ENCODE results near the gene PPFIA2. TPM values are rescaled to one million over a fixed set of nuclear protein-coding genes. Genes with fewer than 3 reads are reported as not detected.

The PPFIA2 gene
- polyA plus RNA-seq, 3 donors: not detected

DNA sequence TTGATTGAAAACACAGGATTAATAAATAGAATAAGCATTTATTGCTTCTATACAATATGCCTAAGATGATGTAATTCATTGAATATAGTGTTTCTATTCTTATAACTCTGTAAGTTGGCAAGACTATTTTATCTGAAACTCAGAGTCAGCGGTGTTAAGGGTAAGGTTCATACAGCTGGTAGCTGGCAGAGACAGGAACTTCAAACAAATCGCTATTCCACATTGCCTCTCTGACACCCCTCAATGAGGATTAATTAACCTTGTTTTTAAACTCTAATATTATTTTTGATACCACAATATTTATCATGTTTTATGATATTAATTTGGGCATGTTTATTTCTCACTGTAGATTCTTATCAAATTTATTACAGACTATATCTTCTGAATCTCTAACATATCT, 357.9 kb downstream of the PPFIA2 start:
- H3K4me3 Mint-ChIP-seq: no peak overlapping the region
- Histone ChIP-seq H3K4me3 (replicated peaks in 1 of 3; ENCODE audit: low read depth in 2 of 3, low read length in 3 of 3) (no peak overlapping the region), H2AFZ (ENCODE audit: insufficient read depth, low read depth, low read length, poor library complexity, severe bottlenecking) (no peak overlapping the region)

DNA sequence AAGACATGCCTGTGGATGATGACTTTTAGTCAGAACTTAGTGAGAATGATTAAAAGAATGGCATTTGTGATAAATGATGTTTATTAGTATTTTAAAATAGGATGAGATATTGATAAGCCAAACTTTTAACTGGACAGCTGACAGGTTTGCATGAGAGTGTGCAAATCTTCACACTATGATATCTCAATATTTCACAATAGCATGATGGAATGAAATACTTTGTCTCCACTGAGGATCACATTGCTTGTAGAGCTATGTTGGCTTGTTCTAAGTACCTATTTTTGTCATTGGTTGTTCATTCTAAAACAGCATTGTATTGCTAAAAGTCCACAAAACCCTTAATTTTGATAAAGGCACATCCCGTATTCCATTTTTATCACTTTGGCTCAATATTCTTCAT, 359.1 kb downstream of the PPFIA2 start:
- H3K27me3 Mint-ChIP-seq (ENCODE audit: low read depth in 3 of 3): no peaks in the 10 kb centered on the region
- no peaks in the 10 kb centered on the region for H3K4me1 ChIP-seq (ENCODE audit: control insufficient read depth in 1 of 2, insufficient read depth in 2 of 2, low read length in 2 of 2)
- TF ChIP-seq, protein P1, sequence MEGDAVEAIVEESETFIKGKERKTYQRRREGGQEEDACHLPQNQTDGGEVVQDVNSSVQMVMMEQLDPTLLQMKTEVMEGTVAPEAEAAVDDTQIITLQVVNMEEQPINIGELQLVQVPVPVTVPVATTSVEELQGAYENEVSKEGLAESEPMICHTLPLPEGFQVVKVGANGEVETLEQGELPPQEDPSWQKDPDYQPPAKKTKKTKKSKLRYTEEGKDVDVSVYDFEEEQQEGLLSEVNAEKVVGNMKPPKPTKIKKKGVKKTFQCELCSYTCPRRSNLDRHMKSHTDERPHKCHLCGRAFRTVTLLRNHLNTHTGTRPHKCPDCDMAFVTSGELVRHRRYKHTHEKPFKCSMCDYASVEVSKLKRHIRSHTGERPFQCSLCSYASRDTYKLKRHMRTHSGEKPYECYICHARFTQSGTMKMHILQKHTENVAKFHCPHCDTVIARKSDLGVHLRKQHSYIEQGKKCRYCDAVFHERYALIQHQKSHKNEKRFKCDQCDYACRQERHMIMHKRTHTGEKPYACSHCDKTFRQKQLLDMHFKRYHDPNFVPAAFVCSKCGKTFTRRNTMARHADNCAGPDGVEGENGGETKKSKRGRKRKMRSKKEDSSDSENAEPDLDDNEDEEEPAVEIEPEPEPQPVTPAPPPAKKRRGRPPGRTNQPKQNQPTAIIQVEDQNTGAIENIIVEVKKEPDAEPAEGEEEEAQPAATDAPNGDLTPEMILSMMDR (IDR thresholded peaks at IDR 0.05): no peak
- no peak overlapping the region for H3K4me3 Mint-ChIP-seq
- intact Hi-C loops (cut with micrococcal nuclease): no loop called here
- H3K27ac Mint-ChIP-seq: no peak overlapping the region
- H3K4me3 ChIP-seq (replicated peaks in 1 of 3; ENCODE audit: low read depth in 2 of 3, low read length in 3 of 3): no peak overlapping the region
- H3K4me2 ChIP-seq (replicated peaks; ENCODE audit: extremely low read depth, low read length, poor library complexity, severe bottlenecking): no peak overlapping the region
- H4K20me1 ChIP-seq (ENCODE audit: insufficient read depth, low read length): no peaks in the 10 kb centered on the region
- no peak for DNase-seq
- H3K36me3 Mint-ChIP-seq: no peaks in the 10 kb centered on the region
- peaks cover 0 to 2% (median 0%) of the 10 kb centered on the region in 7 donors for H3K9me3 Mint-ChIP-seq
- no peaks in the 10 kb centered on the region for H3K36me3 ChIP-seq (replicated peaks in 1 of 2; ENCODE audit: control insufficient read depth in 1 of 2, insufficient read depth in 2 of 2, low read length in 2 of 2)
- no peaks in the 10 kb centered on the region for H3K27me3 ChIP-seq (ENCODE audit: control insufficient read depth in 2 of 2, insufficient read depth in 2 of 2, low read length in 2 of 2)
- no CpG with 5 or more reads among the region's 1 CpG for WGBS (ENCODE audit: insufficient coverage)
- no peaks in the 10 kb centered on the region for H3K79me2 ChIP-seq (ENCODE audit: insufficient read depth, low read length)
- no peak overlapping the region for H3K9ac ChIP-seq (ENCODE audit: insufficient read depth, low read length, poor library complexity, severe bottlenecking)
- no peak overlapping the region for H2AFZ ChIP-seq (ENCODE audit: insufficient read depth, low read depth, low read length, poor library complexity, severe bottlenecking)
- H3K9me3 ChIP-seq (replicated peaks in 1 of 2; ENCODE audit: control insufficient read depth in 1 of 2, insufficient read depth in 1 of 2, low read length in 2 of 2): no peaks in the 10 kb centered on the region
- no peak overlapping the region for H3K27ac ChIP-seq (ENCODE audit: low read depth in 1 of 2, low read length in 2 of 2)
- no peaks in the 10 kb centered on the region for H3K4me1 Mint-ChIP-seq

More for the DNA sequence above, 357.9 kb downstream of the PPFIA2 start:
- Mint-ChIP-seq H3K9me3 (peaks cover 0 to 2% (median 0%) of the 10 kb centered on the region in 7 donors), H3K27me3 (ENCODE audit: low read depth in 3 of 3) (no peaks in the 10 kb centered on the region), H3K36me3 (no peaks in the 10 kb centered on the region), H3K27ac (no peak overlapping the region), H3K4me1 (no peaks in the 10 kb centered on the region)
- intact Hi-C loops (cut with micrococcal nuclease): no loop called here
- DNase-seq: no peak
- H3K4me1 ChIP-seq (ENCODE audit: control insufficient read depth in 1 of 2, insufficient read depth in 2 of 2, low read length in 2 of 2): no peaks in the 10 kb centered on the region
- H4K20me1 ChIP-seq (ENCODE audit: insufficient read depth, low read length): no peaks in the 10 kb centered on the region
- no peak overlapping the region for H3K9ac ChIP-seq (ENCODE audit: insufficient read depth, low read length, poor library complexity, severe bottlenecking)
- TF ChIP-seq, protein P1 (IDR thresholded peaks at IDR 0.05): no peak
- H3K9me3 ChIP-seq (replicated peaks in 1 of 2; ENCODE audit: control insufficient read depth in 1 of 2, insufficient read depth in 1 of 2, low read length in 2 of 2): no peaks in the 10 kb centered on the region
- H3K27ac ChIP-seq (ENCODE audit: low read depth in 1 of 2, low read length in 2 of 2): no peak overlapping the region
- no peaks in the 10 kb centered on the region for H3K79me2 ChIP-seq (ENCODE audit: insufficient read depth, low read length)
- H3K27me3 ChIP-seq (ENCODE audit: control insufficient read depth in 2 of 2, insufficient read depth in 2 of 2, low read length in 2 of 2): no peaks in the 10 kb centered on the region
- WGBS (ENCODE audit: insufficient coverage): no CpG with 5 or more reads among the region's 2 CpGs
- no peak overlapping the region for H3K4me2 ChIP-seq (replicated peaks; ENCODE audit: extremely low read depth, low read length, poor library complexity, severe bottlenecking)
- H3K36me3 ChIP-seq (replicated peaks in 1 of 2; ENCODE audit: control insufficient read depth in 1 of 2, insufficient read depth in 2 of 2, low read length in 2 of 2): no peaks in the 10 kb centered on the region

Measured in CD14-positive monocyte (primary cell).